IMR-90 (cell line): ENCODE data around the gene KCNK3. TPM values are rescaled to one million over a fixed set of nuclear protein-coding genes. Genes with fewer than 3 reads are reported as not detected.

Experiments
- ATAC-seq: fragments of 200-7000 bp; cut with Tn5 transposase; 2 replicates; pipeline ENCODE4 v1.9.1; 2020; ENCODE audit warnings: low read depth, mild to moderate bottlenecking, moderate library complexity
- BruUV-seq: library from RNA; stranded (reverse); fragments of 400-500 nt; replicated peaks from 2 replicates; lab custom pipeline; 2021; lab: Mats Ljungman, UMichigan
- CTCF ChIA-PET: fragments of 300-600 bp; formaldehyde crosslinking; extraction: SDS; loops from one replicate; lab custom pipeline; 2021; ENCODE audit warnings: antibody characterized with exemption; lab: Yijun Ruan, JAX
- POLR2A ChIA-PET: fragments of 300-600 bp; sonication (Branson Sonifier 250); formaldehyde crosslinking; loops from one replicate; lab custom pipeline; 2022; ENCODE audit warnings: antibody characterized with exemption; ENCODE audit not compliant: unreplicated experiment; lab: Charles Lee
- DNase-seq: peaks from one replicate; pipeline ENCODE4 v3.0.0; 2013
- H2AFZ ChIP-seq: replicated peaks from 2 replicates; pipeline ENCODE3; 2013; ENCODE audit warnings: low read length, mild to moderate bottlenecking; ENCODE audit not compliant: poor library complexity
- H2AK5ac ChIP-seq: 2 replicates; pipeline ENCODE4 v1.6.1; 2013; ENCODE audit warnings: low read depth, low read length, inconsistent platforms
- H2AK9ac ChIP-seq: replicated peaks from 2 replicates; pipeline ENCODE3; 2013; ENCODE audit warnings: mild to moderate bottlenecking, low read depth, low read length, moderate library complexity; ENCODE audit not compliant: poor library complexity
- H2BK120ac ChIP-seq: 2 replicates; pipeline ENCODE4 v1.6.1; 2013; ENCODE audit warnings: low read depth, low read length, inconsistent platforms
- H2BK15ac ChIP-seq: 3 replicates; pipeline ENCODE4 v1.6.1; 2013; ENCODE audit warnings: low read depth, low read length, inconsistent platforms
- H2BK20ac ChIP-seq: 2 replicates; pipeline ENCODE4 v1.6.1; 2013; ENCODE audit warnings: low read depth, mild to moderate bottlenecking, inconsistent platforms, low read length, moderate library complexity
- H2BK5ac ChIP-seq: 2 replicates; pipeline ENCODE4 v1.6.1; 2013; ENCODE audit warnings: mild to moderate bottlenecking, low read depth, low read length, inconsistent platforms; ENCODE audit not compliant: poor library complexity, severe bottlenecking
- H3K14ac ChIP-seq: replicated peaks from 2 replicates; pipeline ENCODE4 v1.6.1; 2013; ENCODE audit warnings: low read depth, low read length, inconsistent platforms
- H3K18ac ChIP-seq: 2 replicates; pipeline ENCODE4 v1.6.1; 2013; ENCODE audit warnings: low read depth, low read length, control low read depth
- H3K23ac ChIP-seq: 2 replicates; pipeline ENCODE4 v1.6.1; 2013; ENCODE audit warnings: low read depth, low read length, inconsistent platforms
- H3K27ac ChIP-seq: 2 replicates; pipeline ENCODE4 v1.5.1; 2013; ENCODE audit warnings: mild to moderate bottlenecking, control low read depth, low read length; ENCODE audit not compliant: insufficient read depth
- H3K27me3 ChIP-seq: 2 replicates; pipeline ENCODE4 v1.6.1; 2013; ENCODE audit warnings: low read length; ENCODE audit not compliant: control insufficient read depth, insufficient read depth
- H3K36me3 ChIP-seq: 2 replicates; pipeline ENCODE4 v1.6.1; 2013; ENCODE audit warnings: low read length, mixed read lengths; ENCODE audit not compliant: control insufficient read depth, insufficient read depth
- H3K4ac ChIP-seq: 2 replicates; pipeline ENCODE4 v1.6.1; 2013; ENCODE audit warnings: low read depth, low read length, inconsistent platforms
- H3K4me1 ChIP-seq: 2 replicates; pipeline ENCODE4 v1.6.1; 2013; ENCODE audit warnings: low read length, mixed read lengths; ENCODE audit not compliant: control insufficient read depth, insufficient read depth
- H3K4me2 ChIP-seq: 2 replicates; pipeline ENCODE4 v1.6.1; 2013; ENCODE audit warnings: low read depth, mild to moderate bottlenecking, control low read depth, low read length, moderate library complexity
- H3K4me3 ChIP-seq: 2 replicates; pipeline ENCODE4 v1.5.1; 2013; ENCODE audit warnings: low read depth, mild to moderate bottlenecking, control low read depth, low read length, moderate library complexity; ENCODE audit not compliant: insufficient read depth
- H3K56ac ChIP-seq: 2 replicates; pipeline ENCODE4 v1.6.1; 2013; ENCODE audit warnings: low read length, inconsistent platforms; ENCODE audit not compliant: insufficient read depth; ENCODE audit errors: extremely low read depth
- H3K79me1 ChIP-seq, 2 experiments: 2 replicates each; pipeline ENCODE4 v1.6.1; 2013; ENCODE audit warnings: low read length in 2 of 2, inconsistent platforms in 1 of 2, low read depth in 1 of 2
- H3K9ac ChIP-seq: 2 replicates; pipeline ENCODE4 v1.6.1; 2013; ENCODE audit warnings: low read depth, low read length, control low read depth
- H3K9me1 ChIP-seq: 2 replicates; pipeline ENCODE4 v1.6.1; 2013; ENCODE audit warnings: low read length, inconsistent platforms; ENCODE audit not compliant: insufficient read depth
- H3K9me3 ChIP-seq: 2 replicates; pipeline ENCODE4 v1.6.1; 2013; ENCODE audit warnings: low read length; ENCODE audit not compliant: control insufficient read depth, insufficient read depth
- H4K20me1 ChIP-seq: 2 replicates; pipeline ENCODE4 v1.6.1; 2013; ENCODE audit warnings: low read length, inconsistent platforms; ENCODE audit not compliant: insufficient read depth
- H4K5ac ChIP-seq: 2 replicates; pipeline ENCODE4 v1.6.1; 2013; ENCODE audit warnings: mild to moderate bottlenecking, low read depth, low read length, control low read depth
- H4K8ac ChIP-seq, 2 experiments: 2 replicates each; pipeline ENCODE4 v1.6.1; 2013; ENCODE audit warnings: low read depth in 2 of 2, low read length in 2 of 2, control low read depth in 1 of 2, inconsistent platforms in 1 of 2
- H4K91ac ChIP-seq: 2 replicates; pipeline ENCODE4 v1.6.1; 2013; ENCODE audit warnings: low read depth, low read length, inconsistent platforms; ENCODE audit not compliant: insufficient read depth
- BHLHE40 ChIP-seq: fragments of 150-350 bp; IDR thresholded peaks from 2 replicates; pipeline ENCODE4 v1.6.1; 2016; ENCODE audit warnings: mild to moderate bottlenecking, low read depth, low read length
- CEBPB ChIP-seq: IDR thresholded peaks from 2 replicates; pipeline ENCODE4 v1.6.1; 2012; ENCODE audit warnings: low read depth, low read length, improper control_type of control experiment
- FOS ChIP-seq: fragments of 150-350 bp; IDR thresholded peaks from 2 replicates; pipeline ENCODE4 v1.6.1; 2016; ENCODE audit warnings: low read depth, low read length
- MAFK ChIP-seq: IDR thresholded peaks from 2 replicates; pipeline ENCODE4 v1.6.1; 2012; ENCODE audit warnings: low read depth, low read length, improper control_type of control experiment
- MAZ ChIP-seq: IDR thresholded peaks from 2 replicates; pipeline ENCODE4 v1.6.1; 2012; ENCODE audit warnings: low read depth, mild to moderate bottlenecking, low read length, improper control_type of control experiment, moderate library complexity, borderline replicate concordance
- NFE2L2 ChIP-seq: fragments of 150-350 bp; IDR thresholded peaks from 2 replicates; pipeline ENCODE4 v1.6.1; 2016; ENCODE audit warnings: low read depth, mild to moderate bottlenecking, low read length
- RAD21 ChIP-seq: IDR thresholded peaks from 2 replicates; pipeline ENCODE4 v1.6.1; 2012; ENCODE audit warnings: low read length, improper control_type of control experiment
- RCOR1 ChIP-seq: IDR thresholded peaks from 2 replicates; pipeline ENCODE4 v1.6.1; 2012; ENCODE audit warnings: mild to moderate bottlenecking, low read length, improper control_type of control experiment; ENCODE audit not compliant: insufficient replicate concordance
- RFX5 ChIP-seq: IDR thresholded peaks from 2 replicates; pipeline ENCODE4 v1.8.0; 2012; ENCODE audit warnings: low read depth, mild to moderate bottlenecking, low read length, moderate library complexity
- SMC3 ChIP-seq: fragments of 150-350 bp; IDR thresholded peaks from 2 replicates; pipeline ENCODE4 v1.6.1; 2016; ENCODE audit warnings: low read depth, mild to moderate bottlenecking, antibody characterized with exemption, low read length, moderate library complexity
- WGBS, 2 experiments: methylation state at CpG; one replicate each; pipeline versions ENCODE4 v1.1.5 to v1.1.7; 2013; ENCODE audit warnings: missing lambda C conversion rate in 2 of 2; ENCODE audit not compliant: insufficient read length in 1 of 2; ENCODE audit errors: extremely low coverage in 2 of 2; 5-methylcytosine and 5-hydroxymethylcytosine counted together
- dilution Hi-C: fragments of 300-500 bp; cut with HindIII; formaldehyde crosslinking; loops from one replicate; pipeline ENCODE4 v1.14.3; 2018; ENCODE audit warnings: low sequenced_read_pairs; ENCODE audit not compliant: unreplicated experiment
- in situ Hi-C: fragments of 300-500 bp; cut with MboI; formaldehyde crosslinking; loops from 3 replicates; pipeline ENCODE4 v1.14.3; 2019; ENCODE audit warnings: low sequenced_read_pairs, inconsistent platforms, mixed read lengths
- intact Hi-C: fragments of 100-400 bp; cut with micrococcal nuclease; formaldehyde crosslinking; loops from 2 replicates; pipeline ENCODE4 v1.10.0; 2022
- polyA plus RNA-seq, 3 experiments: library from polyadenylated mRNA; depleted of rRNA; stranded (reverse); fragments of >200 nt; gene quantifications; 2 replicates each; pipeline ENCODE4 v1.2.3, GENCODE V29; 2012; ENCODE audit warnings: low replicate concordance in 1 of 3
- total RNA-seq: library from RNA; depleted of rRNA; stranded (reverse); fragments of >200 nt; gene quantifications from 2 replicates; pipeline ENCODE4 v1.2.3, GENCODE V29; 2012
- TF ChIP-seq, protein P1 (sequence below): fragments of 150-350 bp; IDR thresholded peaks from 2 replicates; pipeline ENCODE4 v1.6.1; 2017; ENCODE audit warnings: mild to moderate bottlenecking, antibody characterized with exemption, low read length, low read depth
- TF ChIP-seq, protein P2 (sequence below): conservative IDR thresholded peaks from 2 replicates; pipeline ENCODE4 v1.5.1; 2012; ENCODE audit warnings: mild to moderate bottlenecking, low read depth, low read length, improper control_type of control experiment

The KCNK3 gene
- total and polyA plus RNA-seq, 2 of the 4 experiments (the other 2 are of a cell fraction) = under 0.01 to 0.03 TPM

DNA sequence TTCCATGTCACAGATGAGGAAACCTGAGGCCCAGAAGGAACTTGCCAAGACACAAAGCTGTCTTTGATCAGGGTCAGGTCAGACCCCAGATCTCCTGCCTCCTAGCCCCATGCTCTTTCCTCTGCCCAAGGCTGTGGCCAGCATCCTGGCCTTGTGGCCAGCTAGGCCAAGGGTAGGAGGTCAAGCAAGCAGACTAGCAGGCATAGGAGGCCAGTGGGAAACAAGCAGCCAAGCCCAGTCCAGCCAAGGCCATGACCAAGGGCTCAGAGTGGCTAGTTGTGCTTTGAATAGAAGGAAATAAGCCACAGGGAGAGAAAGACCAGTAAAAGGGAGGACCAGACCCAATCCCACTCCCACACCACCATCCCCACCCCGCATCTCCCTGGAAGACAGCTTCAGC is 30.4 kb downstream of the KCNK3 start:
- dilution Hi-C loops = no loop called here
- Histone ChIP-seq H4K20me1 (no peaks in the 10 kb centered on the region), H3K4me3 (no peak overlapping the region), H3K56ac (no peak overlapping the region), H3K4ac (peak overlapping the region; percentile 22; the same call in 1 of the 2 replicates), H2BK15ac (no peak overlapping the region), H3K18ac (no peak overlapping the region), H3K27ac (no peak overlapping the region), H2BK5ac (no peak overlapping the region), H3K14ac (no peak overlapping the region), H2AFZ (no peak overlapping the region), H2AK9ac (no peak overlapping the region), H4K8ac (no peak overlapping the region), H3K9me1 (peaks cover 14% of the 10 kb centered on the region), H3K27me3 (no peaks in the 10 kb centered on the region), H4K5ac (no peak overlapping the region), H3K23ac (no peak overlapping the region), H3K36me3 (no peaks in the 10 kb centered on the region), H3K4me2 (no peak overlapping the region), H3K4me1 (peaks cover 15% of the 10 kb centered on the region), H3K9me3 (no peaks in the 10 kb centered on the region), H2BK20ac (no peak overlapping the region), H4K91ac (no peak overlapping the region), H3K79me1 (no peaks in the 10 kb centered on the region), H2AK5ac (peak overlapping the region; percentile 5; the same call in 1 of the 2 replicates), H2BK120ac (no peak overlapping the region; the same call in 1 of the 2 replicates), H3K9ac (no peak overlapping the region)
- no peak for ATAC-seq
- intact Hi-C loops = no loop called here
- TF ChIP-seq, protein P1, sequence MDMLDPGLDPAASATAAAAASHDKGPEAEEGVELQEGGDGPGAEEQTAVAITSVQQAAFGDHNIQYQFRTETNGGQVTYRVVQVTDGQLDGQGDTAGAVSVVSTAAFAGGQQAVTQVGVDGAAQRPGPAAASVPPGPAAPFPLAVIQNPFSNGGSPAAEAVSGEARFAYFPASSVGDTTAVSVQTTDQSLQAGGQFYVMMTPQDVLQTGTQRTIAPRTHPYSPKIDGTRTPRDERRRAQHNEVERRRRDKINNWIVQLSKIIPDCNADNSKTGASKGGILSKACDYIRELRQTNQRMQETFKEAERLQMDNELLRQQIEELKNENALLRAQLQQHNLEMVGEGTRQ = no peak
- TF ChIP-seq BHLHE40 (no peak), RCOR1 (no peak), NFE2L2 (no peak), FOS (no peak), MAFK (no peak), CEBPB (no peak), RAD21 (no peak), RFX5 (no peak), MAZ (no peak), SMC3 (no peak)
- TF ChIP-seq, protein P2, sequence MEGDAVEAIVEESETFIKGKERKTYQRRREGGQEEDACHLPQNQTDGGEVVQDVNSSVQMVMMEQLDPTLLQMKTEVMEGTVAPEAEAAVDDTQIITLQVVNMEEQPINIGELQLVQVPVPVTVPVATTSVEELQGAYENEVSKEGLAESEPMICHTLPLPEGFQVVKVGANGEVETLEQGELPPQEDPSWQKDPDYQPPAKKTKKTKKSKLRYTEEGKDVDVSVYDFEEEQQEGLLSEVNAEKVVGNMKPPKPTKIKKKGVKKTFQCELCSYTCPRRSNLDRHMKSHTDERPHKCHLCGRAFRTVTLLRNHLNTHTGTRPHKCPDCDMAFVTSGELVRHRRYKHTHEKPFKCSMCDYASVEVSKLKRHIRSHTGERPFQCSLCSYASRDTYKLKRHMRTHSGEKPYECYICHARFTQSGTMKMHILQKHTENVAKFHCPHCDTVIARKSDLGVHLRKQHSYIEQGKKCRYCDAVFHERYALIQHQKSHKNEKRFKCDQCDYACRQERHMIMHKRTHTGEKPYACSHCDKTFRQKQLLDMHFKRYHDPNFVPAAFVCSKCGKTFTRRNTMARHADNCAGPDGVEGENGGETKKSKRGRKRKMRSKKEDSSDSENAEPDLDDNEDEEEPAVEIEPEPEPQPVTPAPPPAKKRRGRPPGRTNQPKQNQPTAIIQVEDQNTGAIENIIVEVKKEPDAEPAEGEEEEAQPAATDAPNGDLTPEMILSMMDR = no peak
- in situ Hi-C loops = no loop called here
- POLR2A ChIA-PET = no interaction called here
- DNase-seq = no peak
- CTCF ChIA-PET = no interaction called here
- no TSS peak for BruUV-seq
- WGBS, 2 experiments = no CpG with 5 or more reads among the region's 1 CpG
